ENCODE measurements around the gene PA2G4.

GRCh38 chr12:56128670-56129205 is 24.4 kb downstream of the PA2G4 start:
- TF ChIP-seq, protein P1, sequence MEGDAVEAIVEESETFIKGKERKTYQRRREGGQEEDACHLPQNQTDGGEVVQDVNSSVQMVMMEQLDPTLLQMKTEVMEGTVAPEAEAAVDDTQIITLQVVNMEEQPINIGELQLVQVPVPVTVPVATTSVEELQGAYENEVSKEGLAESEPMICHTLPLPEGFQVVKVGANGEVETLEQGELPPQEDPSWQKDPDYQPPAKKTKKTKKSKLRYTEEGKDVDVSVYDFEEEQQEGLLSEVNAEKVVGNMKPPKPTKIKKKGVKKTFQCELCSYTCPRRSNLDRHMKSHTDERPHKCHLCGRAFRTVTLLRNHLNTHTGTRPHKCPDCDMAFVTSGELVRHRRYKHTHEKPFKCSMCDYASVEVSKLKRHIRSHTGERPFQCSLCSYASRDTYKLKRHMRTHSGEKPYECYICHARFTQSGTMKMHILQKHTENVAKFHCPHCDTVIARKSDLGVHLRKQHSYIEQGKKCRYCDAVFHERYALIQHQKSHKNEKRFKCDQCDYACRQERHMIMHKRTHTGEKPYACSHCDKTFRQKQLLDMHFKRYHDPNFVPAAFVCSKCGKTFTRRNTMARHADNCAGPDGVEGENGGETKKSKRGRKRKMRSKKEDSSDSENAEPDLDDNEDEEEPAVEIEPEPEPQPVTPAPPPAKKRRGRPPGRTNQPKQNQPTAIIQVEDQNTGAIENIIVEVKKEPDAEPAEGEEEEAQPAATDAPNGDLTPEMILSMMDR (IDR thresholded peaks at IDR 0.05): no peak
- TF ChIP-seq ZFX (IDR thresholded peaks at IDR 0.05; ENCODE audit: borderline replicate concordance): no peak
